ENCODE results near the gene ICOS.

The ICOS gene

GRCh38 chr2:203900253-203900652, 36.3 kb upstream of the ICOS start:
- TF ChIP-seq, protein P1, sequence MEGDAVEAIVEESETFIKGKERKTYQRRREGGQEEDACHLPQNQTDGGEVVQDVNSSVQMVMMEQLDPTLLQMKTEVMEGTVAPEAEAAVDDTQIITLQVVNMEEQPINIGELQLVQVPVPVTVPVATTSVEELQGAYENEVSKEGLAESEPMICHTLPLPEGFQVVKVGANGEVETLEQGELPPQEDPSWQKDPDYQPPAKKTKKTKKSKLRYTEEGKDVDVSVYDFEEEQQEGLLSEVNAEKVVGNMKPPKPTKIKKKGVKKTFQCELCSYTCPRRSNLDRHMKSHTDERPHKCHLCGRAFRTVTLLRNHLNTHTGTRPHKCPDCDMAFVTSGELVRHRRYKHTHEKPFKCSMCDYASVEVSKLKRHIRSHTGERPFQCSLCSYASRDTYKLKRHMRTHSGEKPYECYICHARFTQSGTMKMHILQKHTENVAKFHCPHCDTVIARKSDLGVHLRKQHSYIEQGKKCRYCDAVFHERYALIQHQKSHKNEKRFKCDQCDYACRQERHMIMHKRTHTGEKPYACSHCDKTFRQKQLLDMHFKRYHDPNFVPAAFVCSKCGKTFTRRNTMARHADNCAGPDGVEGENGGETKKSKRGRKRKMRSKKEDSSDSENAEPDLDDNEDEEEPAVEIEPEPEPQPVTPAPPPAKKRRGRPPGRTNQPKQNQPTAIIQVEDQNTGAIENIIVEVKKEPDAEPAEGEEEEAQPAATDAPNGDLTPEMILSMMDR (IDR thresholded peaks at IDR 0.05; ENCODE audit: low read depth, low read length, missing control alignments), result no peak
- Histone ChIP-seq H3K27ac (no peak overlapping the region), H3K27me3 (replicated peaks) (no peaks in the 10 kb centered on the region), H3K4me3 (ENCODE audit: low read depth, low read length) (no peak overlapping the region), H3K36me3 (replicated peaks) (no peaks in the 10 kb centered on the region)
- in situ Hi-C loops (cut with HindIII; ENCODE audit: low pct_ligation_motif_present, low sequenced_read_pairs), result no loop called here
- no peak for DNase-seq

GRCh38 chr2:203904022-203904421, 32.5 kb upstream of the ICOS start:
- no peak for DNase-seq
- TF ChIP-seq, protein P1 (IDR thresholded peaks at IDR 0.05; ENCODE audit: low read depth, low read length, missing control alignments), result no peak
- Histone ChIP-seq H3K27me3 (replicated peaks) (no peaks in the 10 kb centered on the region), H3K4me3 (ENCODE audit: low read depth, low read length) (no peak overlapping the region), H3K27ac (no peak overlapping the region), H3K36me3 (replicated peaks) (no peaks in the 10 kb centered on the region)
- in situ Hi-C loops (cut with HindIII; ENCODE audit: low pct_ligation_motif_present, low sequenced_read_pairs), result no loop called here

DNA sequence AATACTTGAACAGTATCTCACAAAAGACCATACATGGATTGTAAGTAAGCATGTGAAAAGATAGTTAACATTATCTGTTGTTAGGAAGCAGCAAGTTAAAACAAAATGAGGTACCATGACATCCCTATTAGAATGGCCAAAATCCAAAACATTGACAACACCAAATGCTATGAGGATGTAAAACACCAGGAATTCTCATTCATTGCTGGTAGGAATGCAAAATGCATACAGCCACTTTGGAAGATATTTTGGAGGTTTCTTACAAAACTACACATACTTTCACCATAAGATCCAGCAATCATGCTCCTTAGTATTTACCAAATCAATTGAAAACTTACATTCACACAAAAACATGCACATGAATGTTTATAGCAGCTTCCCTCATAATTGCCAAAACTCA, 30.9 kb upstream of the ICOS start:
- no peak for DNase-seq
- Histone ChIP-seq H3K4me3 (ENCODE audit: low read depth, low read length) (no peak overlapping the region), H3K27me3 (replicated peaks) (no peaks in the 10 kb centered on the region), H3K27ac (no peak overlapping the region), H3K36me3 (replicated peaks) (no peaks in the 10 kb centered on the region)
- TF ChIP-seq, protein P1 (IDR thresholded peaks at IDR 0.05; ENCODE audit: low read depth, low read length, missing control alignments), result no peak
- in situ Hi-C loops (cut with HindIII; ENCODE audit: low pct_ligation_motif_present, low sequenced_read_pairs), result no loop called here

- DNase-seq, result no peak
- in situ Hi-C loops (cut with HindIII; ENCODE audit: low pct_ligation_motif_present, low sequenced_read_pairs), result no loop called here
- Histone ChIP-seq H3K4me3 (ENCODE audit: low read depth, low read length) (no peak overlapping the region), H3K27ac (no peak overlapping the region), H3K36me3 (replicated peaks) (no peaks in the 10 kb centered on the region), H3K27me3 (replicated peaks) (no peaks in the 10 kb centered on the region)
- TF ChIP-seq, protein P1 (IDR thresholded peaks at IDR 0.05; ENCODE audit: low read depth, low read length, missing control alignments), result no peak
These were observed 28.3 kb upstream of the ICOS start for GRCh38 chr2:203908066-203908796.

- no peaks in the 10 kb centered on the region for H3K36me3 ChIP-seq (replicated peaks)
- DNase-seq, result no peak
- no peak overlapping the region for H3K27ac ChIP-seq
- in situ Hi-C loops (cut with HindIII; ENCODE audit: low pct_ligation_motif_present, low sequenced_read_pairs), result no loop called here
- H3K27me3 ChIP-seq (replicated peaks), result no peaks in the 10 kb centered on the region
- TF ChIP-seq, protein P1 (IDR thresholded peaks at IDR 0.05; ENCODE audit: low read depth, low read length, missing control alignments), result no peak
- no peak overlapping the region for H3K4me3 ChIP-seq (ENCODE audit: low read depth, low read length)
These were observed 27.8 kb upstream of the ICOS start for GRCh38 chr2:203908797-203909185.
